ENCODE data around the gene TELO2.
A peak's percentile ranks its signal among the peaks of the same experiment; 100 is the strongest.

TELO2 gene

DNA sequence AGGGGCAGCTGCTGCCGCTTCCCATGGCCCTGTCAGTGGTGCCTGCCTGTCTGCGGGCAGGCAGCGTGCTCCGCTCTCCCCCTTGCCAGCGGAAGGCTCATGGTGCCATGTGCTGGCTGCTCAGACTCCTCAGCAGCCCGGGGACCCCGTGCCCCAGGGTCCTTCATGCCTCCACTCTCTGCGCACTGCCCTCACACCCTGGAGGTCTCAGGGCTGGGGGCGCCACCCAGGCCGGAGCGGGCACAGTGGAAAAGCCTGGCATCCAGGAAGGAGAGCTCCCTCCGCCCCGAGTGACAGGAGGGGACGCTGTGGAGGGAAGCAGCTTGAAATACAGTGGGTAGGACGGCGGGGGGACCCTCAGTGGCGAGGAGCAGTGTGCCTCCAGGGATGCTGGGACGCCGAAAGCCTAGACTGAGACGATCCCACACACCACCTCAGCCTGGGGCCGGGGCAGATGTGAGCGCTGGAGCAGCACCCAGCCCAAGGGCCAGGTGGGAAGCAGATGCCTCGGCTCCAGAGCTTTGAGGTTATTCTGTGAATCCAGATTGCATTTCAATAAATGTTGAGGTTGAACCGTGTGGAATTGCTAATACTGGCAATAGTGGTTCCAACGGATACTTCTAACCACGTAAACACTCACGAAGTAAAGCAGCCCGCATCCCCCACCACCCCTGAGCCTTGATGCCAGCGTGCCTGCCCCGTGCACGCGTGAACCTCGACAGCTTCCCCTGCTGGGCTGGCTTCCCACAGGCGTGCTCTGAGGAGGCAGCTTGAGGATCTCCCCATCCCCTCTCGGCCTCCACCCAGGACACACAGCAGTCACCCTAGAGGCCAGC is 46.8 kb downstream of the TELO2 start:
- DNase-seq = no peak

DNA sequence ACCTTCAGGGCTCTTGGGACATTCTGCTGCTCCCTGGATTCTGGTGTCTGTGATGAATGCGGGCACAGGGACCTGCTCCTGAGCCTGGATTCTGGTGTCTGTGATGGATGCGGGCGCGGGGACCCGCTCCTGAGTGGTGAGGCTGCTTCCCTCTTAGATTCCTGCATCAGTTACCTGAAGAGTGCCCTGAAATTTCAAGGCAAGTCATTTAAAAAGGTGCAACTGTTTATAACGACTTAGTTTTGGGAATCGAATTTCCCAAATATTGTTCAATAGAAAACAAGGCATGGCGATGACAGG is 47.3 kb downstream of the TELO2 start:
- DNase-seq = no peak

DNA sequence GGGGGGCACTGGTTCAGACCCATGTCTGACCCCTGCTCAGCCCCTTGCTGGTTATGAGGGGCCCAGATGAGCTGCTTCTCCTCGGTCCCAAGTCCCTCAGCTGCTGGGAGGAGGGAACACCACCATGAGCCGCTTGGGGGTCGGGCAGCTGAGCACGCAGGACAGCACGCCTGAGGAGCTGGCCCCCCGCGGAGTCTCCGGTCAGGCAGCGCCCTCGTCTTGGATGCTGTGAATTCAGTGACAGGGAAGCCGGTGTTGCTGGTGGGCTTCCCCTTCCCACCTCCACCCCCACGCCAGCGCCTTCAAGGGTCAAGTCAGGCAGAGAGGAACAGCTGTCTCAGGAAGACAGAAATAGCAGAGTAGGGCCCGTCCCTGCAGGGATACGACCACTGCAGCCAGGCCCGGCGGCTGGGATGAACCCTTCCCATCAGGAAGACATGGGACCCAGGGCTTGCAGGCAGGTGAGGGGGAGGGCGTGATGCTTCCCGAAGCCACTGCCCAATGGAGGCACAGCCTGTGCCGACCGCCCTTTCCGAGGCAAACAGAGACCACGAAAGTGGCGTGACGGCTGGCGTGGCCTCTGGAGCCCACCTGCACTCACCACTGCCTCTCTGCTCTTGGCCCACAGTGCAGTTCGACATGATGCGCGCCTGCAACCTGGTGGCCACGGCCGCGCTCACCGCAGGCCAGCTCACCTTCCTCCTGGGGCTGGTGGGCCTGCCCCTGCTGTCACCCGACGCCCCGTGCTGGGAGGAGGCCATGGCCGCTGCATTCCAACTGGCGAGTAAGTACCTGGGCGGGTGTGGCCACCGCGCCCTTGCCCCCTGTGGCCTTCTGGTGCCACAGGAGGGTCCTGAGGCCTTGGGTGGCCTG is 48.4 kb downstream of the TELO2 start:
- DNase-seq = no peak

DNA sequence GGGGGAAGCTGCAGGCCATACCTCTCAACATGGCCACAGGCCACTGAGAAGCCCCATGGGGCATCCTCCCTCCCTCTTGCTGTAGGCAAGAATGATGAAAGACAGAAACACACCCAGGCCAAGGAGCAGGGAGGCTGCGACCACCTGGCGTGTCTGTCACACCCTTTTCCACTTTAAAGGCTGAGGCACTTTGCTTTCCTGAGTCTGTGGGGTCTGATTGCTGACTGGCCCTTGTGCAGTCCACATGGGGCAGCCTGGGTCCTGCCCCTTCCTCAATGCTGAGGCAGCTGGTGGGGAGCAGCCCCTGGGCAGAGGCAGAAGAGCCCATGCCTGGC is 49.0 kb downstream of the TELO2 start:
- no peak for DNase-seq

DNA sequence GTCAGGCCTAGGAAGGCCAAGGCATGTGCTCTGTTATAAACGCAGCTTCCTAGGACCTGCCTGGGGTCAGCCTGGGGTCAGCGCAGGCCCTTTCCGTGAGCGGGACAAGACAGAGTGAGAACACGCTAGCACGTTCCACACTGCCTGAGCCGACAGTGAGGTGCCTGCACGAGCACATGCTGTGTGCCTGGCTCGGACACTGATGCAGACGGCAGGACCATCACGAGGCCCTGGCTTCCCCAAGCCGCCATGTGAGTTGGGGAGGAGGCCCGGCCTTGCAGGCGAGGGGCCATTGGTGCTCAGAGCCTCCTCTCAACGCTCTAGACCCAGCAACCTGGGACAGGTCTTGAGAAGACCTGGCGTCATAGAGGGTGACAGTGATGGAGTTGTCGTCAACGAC is 49.4 kb downstream of the TELO2 start:
- DNase-seq = no peak

DNA sequence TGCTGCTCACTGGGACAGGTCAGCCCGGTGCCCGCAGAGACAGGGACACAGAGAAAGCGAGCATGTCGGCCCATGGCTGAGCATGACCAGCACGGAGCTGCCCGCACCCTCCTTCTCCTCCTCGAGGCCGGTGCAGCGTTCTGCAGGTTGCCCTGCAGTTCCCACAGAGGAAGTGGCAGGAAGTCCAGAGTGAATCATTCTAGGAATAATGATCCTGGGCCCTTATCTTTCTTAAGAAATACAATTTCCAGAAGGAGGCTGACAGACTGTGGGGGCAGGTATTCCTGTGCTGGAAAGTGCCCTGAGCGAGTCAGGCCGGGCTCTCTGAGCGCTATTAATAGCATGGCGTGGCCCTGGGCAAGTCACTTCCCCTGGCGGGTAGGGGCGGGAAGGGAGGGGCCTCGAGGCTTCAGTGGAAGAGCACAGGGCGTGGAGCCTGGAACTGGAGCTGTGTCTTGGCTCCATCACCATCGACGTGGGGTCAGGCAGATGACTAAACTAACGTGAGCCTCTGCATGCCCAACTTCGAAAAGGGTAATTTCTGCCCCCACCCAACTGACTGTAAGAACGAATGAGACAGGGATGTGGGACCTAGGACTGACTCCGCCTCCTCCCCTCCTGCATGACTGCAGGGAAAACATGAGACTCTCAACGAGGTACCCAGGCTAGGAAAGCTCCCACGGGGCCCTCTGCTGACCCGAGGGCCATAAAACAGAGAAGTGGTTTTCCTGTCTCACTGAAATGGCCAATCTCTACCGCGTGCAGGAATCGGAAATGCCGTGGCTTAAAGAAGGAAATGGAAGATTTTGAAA is 50.1 kb downstream of the TELO2 start:
- DNase-seq = peak; percentile 47

DNA sequence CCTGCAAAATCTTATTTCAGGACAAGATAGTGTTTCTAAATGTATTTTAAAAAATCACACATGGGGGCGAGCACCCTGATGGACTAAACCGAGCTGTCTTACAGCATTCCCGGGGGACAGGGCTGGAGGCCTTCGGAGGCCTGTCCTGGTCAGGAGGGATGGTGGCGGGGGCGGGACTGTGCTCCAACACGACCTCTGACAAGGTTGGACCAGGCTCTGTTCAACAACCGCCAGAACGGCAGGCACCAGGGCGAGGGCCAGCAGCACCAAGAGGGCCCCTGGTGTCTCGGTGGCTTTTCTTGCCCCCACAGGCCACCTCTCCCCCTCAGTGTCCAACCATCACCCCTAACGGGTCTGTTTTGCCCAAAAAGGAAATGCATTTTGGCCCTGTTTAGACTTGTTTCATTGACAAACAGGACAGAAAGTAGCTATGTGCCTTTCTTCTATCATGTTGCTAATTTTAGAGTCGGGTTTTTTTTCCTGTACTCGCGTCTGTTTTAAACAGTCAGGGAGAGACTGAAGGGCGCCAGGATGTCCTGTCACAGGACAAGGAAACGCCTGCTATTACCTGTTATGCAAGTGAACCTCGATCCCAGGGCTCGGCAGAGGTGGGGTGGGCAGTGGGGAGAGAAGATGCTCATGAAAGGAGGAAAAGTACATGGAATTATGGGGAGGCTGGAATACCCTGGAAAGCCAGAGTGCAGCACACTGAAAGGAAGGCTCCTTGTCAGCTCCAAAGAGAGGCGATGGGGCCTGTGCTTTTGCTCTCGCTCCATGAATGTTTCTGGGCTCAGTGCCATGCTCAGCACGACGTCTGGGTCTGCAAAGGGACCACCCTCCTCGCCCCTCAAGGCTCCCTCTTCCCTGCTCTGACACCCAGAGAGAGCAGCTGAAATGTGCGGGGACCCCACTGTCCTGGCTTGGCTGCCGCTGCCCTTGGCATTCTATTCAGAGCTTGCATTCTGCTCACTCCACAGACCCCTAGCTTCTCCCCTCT is 52.2 kb downstream of the TELO2 start:
- DNase-seq = no peak

DNA sequence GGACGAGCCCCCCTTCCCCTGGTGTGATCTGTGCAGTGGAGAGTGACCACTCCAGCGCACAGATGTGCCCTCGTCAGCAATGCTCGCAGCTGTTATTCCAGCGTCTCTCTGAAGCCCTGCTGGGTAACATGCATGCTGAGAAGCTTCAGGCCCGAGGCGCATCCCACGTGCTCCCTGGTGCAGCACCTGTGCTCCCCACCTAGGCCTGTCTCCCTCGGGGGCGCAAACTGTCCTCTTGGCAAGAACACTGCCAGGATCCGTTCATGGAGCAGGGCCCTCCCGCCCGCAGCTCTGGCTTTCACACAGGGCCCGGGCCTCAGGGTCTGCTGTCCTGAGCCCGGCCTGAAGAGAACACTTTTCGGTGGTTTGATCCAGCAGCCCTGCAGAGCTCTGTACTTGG is 53.3 kb downstream of the TELO2 start:
- no peak for DNase-seq

DNA sequence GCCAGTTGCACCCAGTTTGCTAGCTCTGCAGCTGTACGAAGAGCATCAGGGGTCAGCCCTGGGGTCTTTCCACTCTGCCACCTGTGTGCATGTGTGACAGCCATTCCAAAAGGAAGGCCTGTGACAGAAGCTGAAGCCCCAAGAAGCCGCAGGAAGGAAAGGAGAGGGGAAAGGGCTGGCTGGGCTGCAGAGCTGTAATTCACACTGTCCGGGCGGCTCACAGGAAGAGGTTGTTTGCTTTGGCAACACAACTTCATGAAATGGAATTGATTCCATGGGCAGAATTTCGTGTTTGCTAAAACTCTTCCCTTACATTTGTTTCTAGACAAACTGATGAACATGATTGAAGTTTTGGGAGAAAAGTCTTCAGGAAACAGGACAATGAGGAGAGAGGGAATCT is 55.1 kb downstream of the TELO2 start:
- no peak for DNase-seq

DNA sequence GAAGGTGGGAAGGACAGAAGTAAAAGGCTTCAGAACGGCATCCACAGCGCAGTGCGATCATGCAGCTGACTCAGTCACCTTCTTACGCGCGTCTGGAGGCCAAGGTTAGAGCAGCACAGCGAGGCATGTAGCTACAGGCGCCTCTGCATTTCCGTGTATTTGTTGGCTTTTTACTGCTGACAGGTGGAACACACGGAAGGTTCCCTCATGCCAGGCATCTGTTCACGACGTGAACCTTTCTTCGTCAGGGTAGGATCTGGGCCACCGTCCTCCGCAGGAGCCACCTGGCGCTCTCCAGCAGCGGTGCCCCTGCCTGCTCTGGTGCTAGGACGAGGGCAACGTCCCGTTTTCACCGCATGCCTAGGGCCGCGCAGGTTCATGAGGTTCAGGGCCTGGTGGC is 55.6 kb downstream of the TELO2 start:
- no peak for DNase-seq

DNA sequence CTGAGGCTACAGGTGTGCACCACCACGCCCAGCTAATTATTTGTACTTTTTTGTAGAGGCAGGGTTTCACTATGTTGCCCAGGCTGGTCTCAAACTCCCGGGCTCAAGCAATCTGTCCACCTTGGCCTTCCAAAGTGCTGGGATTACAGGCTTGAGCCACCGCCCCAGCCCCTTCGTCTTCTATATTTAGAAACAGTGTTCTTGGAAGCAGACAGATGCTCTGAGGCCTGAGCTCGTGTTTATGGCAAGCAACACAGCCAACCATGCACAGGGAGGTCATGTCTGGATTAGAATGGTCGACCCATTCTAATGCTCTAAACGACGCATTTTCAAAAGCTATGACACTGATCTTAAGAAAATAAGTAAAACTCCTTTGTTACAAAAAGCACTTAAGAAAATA is 56.9 kb downstream of the TELO2 start:
- no peak for DNase-seq

DNA sequence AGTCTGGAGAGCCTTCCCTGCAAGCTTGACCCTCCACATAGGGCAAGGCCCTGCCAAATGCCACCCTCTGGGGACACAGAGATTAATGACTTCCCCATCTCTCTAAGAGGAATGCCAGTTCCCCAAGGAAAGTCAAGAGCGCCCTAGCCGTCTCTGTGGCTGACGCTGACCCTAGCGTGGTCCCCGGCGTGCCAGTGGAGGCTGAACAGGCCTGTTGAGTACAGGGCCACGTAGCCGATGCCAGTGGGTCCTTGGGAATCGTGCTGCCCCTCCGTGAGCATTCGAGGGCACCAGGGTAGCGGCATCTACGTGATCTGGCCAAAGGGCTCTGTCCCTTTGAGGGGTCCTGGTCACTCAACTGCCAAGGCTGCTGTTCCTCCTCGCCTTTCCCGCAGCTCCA is 57.5 kb downstream of the TELO2 start:
- DNase-seq = no peak

DNA sequence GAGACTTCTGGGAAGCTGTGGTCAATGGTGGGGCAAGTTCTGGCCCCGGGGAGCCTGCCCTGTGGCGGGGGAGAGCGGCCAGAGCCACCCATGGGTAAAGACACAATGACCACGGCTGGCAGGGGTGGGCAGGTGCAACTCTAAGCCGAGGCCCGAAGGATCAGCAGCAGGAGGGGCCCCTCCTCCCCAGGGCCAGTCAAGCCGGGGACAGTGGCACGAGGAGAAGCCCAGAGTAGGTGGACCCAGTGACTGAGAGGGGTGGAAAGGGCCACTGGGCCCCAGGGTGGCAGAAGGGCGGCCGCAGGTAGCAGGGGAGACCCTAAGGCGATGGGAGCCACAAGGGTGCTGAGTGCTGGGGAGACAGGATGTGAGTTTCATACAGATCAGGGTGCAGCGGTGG is 58.0 kb downstream of the TELO2 start:
- no peak for DNase-seq

DNA sequence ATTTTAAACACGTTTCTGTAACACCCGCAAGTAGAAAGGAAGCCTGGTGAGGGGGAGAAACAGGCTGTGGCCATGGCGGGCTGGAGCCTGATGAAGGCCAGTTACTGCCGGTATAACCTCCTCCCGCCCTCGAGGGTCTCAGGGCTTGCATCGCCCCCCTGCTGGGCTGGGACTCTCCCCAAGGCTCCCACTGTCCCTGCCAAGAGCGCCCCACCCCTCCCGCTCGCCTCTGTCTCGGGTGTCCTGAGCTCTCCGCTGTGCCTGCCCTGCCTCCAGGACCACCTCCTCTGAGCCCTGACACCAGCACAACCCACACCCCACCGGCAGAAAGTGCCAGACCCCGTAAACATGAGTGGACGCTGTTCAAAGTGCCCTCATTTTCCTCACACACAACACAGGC is 59.0 kb downstream of the TELO2 start:
- no peak for DNase-seq

DNA sequence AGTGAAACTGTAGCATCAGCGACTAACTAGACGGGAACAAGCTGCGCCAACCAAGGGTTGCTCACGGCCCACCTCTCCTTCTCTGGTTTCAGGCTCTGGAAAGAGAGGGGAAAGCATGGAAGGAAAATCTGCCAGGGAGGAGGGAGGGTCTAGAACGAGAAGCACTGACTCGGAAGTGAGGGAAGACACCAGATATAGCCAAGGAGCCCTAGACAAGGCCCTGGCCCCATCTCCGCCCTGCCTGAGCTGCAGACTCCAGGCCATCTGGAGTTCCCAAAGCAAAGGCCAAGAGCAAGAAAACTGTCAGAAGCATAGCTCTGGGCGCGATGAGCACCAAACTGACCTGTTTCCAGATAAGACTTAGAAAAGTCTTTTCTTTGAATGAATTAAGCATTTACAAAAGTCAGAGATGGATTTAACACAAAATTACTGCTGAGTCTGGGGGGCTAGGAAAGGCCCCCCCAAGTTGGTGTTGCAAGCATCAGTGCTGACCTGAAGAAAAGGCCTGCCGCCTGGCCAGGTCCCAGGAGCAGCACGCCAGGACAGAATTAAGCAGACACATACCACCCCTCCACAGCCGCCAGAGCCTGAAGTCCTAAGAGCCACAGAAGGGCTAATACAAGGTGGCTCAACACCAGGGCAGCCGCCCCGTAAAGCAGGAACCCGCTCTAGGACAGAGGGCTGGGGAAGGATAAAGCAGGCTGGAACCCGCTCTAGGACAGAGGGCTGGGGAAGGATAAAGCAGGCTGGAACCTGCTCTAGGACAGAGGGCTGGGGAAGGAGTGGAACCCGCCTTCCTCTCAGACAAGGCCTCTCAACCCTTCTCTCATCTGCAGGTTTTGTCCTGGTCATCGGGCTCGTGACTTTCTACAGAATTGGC is 61.0 kb downstream of the TELO2 start:
- DNase-seq = no peak

DNA sequence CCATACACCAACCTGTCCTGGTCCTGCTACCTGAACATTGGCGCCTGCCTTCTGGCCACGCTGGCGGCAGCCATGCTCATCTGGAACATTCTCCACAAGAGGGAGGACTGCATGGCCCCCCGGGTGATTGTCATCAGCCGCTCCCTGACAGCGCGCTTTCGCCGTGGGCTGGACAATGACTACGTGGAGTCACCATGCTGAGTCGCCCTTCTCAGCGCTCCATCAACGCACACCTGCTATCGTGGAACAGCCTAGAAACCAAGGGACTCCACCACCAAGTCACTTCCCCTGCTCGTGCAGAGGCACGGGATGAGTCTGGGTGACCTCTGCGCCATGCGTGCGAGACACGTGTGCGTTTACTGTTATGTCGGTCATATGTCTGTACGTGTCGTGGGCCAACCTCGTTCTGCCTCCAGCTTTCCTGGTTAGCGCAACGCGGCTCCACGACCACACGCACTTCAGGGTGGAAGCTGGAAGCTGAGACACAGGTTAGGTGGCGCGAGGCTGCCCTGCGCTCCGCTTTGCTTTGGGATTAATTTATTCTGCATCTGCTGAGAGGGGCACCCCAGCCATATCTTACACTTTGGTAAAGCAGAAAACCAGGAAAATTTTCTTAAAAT is 61.8 kb downstream of the TELO2 start:
- DNase-seq = no peak

DNA sequence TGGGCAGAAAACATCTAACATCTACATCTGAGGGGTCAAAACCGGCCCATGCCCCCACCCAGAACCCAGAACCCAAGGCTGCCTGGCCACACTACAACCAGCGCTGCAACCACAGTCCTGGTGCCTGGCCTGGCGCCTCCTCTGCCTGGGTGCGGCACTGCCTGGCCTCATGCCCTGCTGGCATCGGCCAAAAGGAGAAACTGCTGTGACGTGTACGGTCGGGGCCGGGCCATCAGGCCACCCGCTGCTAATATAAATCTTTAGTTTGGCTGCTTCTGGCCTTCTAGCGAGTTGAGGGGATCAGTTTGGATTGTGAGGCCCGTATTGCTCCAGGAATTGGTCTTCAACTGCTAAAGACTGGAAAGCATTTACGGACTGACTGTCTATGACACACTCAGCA is 63.1 kb downstream of the TELO2 start:
- no peak for DNase-seq

DNA sequence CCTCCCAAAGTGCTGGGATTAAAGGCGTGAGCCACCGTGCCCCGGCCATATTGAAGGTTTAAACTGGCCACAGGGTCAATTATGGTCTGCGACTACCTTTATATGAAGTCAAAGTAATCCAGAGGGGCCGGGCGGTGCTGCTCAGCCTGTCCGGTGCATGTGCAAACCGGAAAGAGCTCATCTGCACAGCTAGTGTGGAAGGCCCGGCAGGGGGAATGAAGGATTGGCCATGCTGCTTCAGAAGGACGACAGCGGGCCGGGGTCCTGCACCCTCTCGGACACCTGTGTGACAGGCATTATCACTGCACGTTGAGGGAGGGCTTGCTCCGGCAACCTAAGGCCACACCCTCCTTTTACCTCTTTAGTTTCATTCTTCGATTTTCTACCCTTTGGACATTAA is 63.9 kb downstream of the TELO2 start:
- no peak for DNase-seq

DNA sequence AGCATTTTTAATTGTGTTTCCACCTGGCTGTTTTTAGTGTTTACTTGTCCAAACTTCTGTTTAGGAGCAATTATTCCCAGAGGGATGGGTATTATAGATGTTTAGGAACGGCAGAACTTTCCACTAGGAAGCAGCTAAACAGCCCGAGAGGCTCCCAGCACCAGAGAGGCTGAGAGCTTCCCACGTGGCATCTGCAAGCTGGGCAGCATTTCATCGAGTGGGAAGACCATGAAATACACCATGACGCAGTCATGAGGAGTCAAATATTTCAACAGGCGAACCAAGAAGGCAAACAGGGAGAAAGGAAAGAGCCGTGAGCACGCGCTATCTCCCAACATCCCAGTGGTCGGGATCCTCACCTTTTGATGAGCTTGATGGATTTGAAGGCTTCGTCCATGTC is 64.4 kb downstream of the TELO2 start:
- DNase-seq = no peak

DNA sequence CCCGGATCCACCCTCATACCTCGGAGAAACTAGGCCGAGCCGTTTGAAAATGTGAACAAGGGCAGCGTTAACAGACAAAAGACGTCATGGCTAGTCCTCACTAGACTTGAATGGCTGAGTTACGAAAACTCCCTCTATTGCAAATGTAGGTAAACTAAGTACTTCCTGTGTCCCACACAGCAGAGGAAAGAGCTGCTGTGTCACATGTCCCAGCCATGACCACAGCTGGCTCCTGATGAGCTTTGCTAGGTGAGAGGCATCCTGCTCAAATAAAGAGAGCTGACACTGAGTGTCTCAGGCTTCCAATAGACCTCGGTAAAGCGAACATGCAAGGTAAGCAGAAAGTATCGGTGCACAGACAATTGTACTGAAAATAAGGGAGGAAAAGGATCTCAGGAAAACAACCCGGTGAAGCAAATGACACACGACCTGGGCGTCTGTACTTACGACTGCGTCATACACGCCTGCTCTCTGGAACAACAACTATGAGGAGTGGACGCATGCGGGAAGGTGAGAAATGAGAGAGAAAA is 66.4 kb downstream of the TELO2 start:
- no peak for DNase-seq

Measured in amniotic stem cell (primary cell).